ENCODE data around the gene CALHM1. TPM values are rescaled to one million over a fixed set of nuclear protein-coding genes. Genes with fewer than 3 reads are reported as not detected.
"Not testable (repeated sequence)": the region's sequence is repeated elsewhere in the genome, so short reads cannot be mapped to it uniquely, and the experiment has no call there.

CALHM1 gene
- polyA plus RNA-seq, 2 donors: not detected

- H3K27ac ChIP-seq (ENCODE audit: low read depth in 2 of 2, low read length in 1 of 2): no peak overlapping the region
- H3K4me1 ChIP-seq (ENCODE audit: control insufficient read depth in 2 of 2, insufficient read depth in 2 of 2, low read length in 1 of 2): no peaks in the 10 kb centered on the region
- H3K27me3 ChIP-seq (ENCODE audit: control insufficient read depth in 1 of 2, insufficient read depth in 2 of 2, low read length in 2 of 2): no peaks in the 10 kb centered on the region
- H3K4me3 ChIP-seq (ENCODE audit: low read depth in 1 of 2, low read length in 2 of 2): no peak overlapping the region
- peaks cover 21 to 61% of the 10 kb centered on the region in 2 donors for H3K36me3 ChIP-seq (ENCODE audit: control insufficient read depth in 2 of 2, insufficient read depth in 2 of 2, low read length in 1 of 2)
- no peaks in the 10 kb centered on the region for H3K9me3 ChIP-seq (ENCODE audit: control insufficient read depth in 2 of 2, insufficient read depth in 1 of 2, low read depth in 1 of 2, low read length in 1 of 2)
- WGBS, 2 donors: 96% methylated on average over 4 of the region's 4 CpGs
Observed at GRCh38 chr10:103419101-103419500, 39.6 kb downstream of the CALHM1 start.

- no peaks in the 10 kb centered on the region for H3K9me3 ChIP-seq (ENCODE audit: control insufficient read depth in 2 of 2, insufficient read depth in 1 of 2, low read depth in 1 of 2, low read length in 1 of 2)
- no peak overlapping the region for H3K4me3 ChIP-seq (ENCODE audit: low read depth in 1 of 2, low read length in 2 of 2)
- no peaks in the 10 kb centered on the region for H3K27me3 ChIP-seq (ENCODE audit: control insufficient read depth in 1 of 2, insufficient read depth in 2 of 2, low read length in 2 of 2)
- no peaks in the 10 kb centered on the region for H3K4me1 ChIP-seq (ENCODE audit: control insufficient read depth in 2 of 2, insufficient read depth in 2 of 2, low read length in 1 of 2)
- no peak overlapping the region for H3K27ac ChIP-seq (ENCODE audit: low read depth in 2 of 2, low read length in 1 of 2)
- 87 to 93% methylated on average over 5 of the region's 5 CpGs for WGBS, 2 donors
- H3K36me3 ChIP-seq (ENCODE audit: control insufficient read depth in 2 of 2, insufficient read depth in 2 of 2, low read length in 1 of 2): peaks cover 27 to 59% of the 10 kb centered on the region in 2 donors
Observed at GRCh38 chr10:103417601-103418000, 41.1 kb downstream of the CALHM1 start.

GRCh38 chr10:103417148-103417469 is 41.6 kb downstream of the CALHM1 start:
- H3K27me3 ChIP-seq (ENCODE audit: control insufficient read depth in 1 of 2, insufficient read depth in 2 of 2, low read length in 2 of 2); H3K27ac ChIP-seq (ENCODE audit: low read depth in 2 of 2, low read length in 1 of 2); H3K9me3 ChIP-seq (ENCODE audit: control insufficient read depth in 2 of 2, insufficient read depth in 1 of 2, low read depth in 1 of 2, low read length in 1 of 2); H3K4me3 ChIP-seq (ENCODE audit: low read depth in 1 of 2, low read length in 2 of 2); H3K4me1 ChIP-seq (ENCODE audit: control insufficient read depth in 2 of 2, insufficient read depth in 2 of 2, low read length in 1 of 2): not testable (repeated sequence)
- WGBS, 2 donors: 90 to 94% methylated on average over 5 of the region's 5 CpGs
- peaks cover 27 to 59% of the 10 kb centered on the region in 2 donors for H3K36me3 ChIP-seq (ENCODE audit: control insufficient read depth in 2 of 2, insufficient read depth in 2 of 2, low read length in 1 of 2)

GRCh38 chr10:103416436-103417147 is 42.1 kb downstream of the CALHM1 start:
- Histone ChIP-seq H3K9me3 (ENCODE audit: control insufficient read depth in 2 of 2, insufficient read depth in 1 of 2, low read depth in 1 of 2, low read length in 1 of 2) (no peaks in the 10 kb centered on the region), H3K4me3 (ENCODE audit: low read depth in 1 of 2, low read length in 2 of 2) (no peak overlapping the region), H3K27ac (ENCODE audit: low read depth in 2 of 2, low read length in 1 of 2) (no peak overlapping the region), H3K4me1 (ENCODE audit: control insufficient read depth in 2 of 2, insufficient read depth in 2 of 2, low read length in 1 of 2) (no peaks in the 10 kb centered on the region), H3K36me3 (ENCODE audit: control insufficient read depth in 2 of 2, insufficient read depth in 2 of 2, low read length in 1 of 2) (peaks cover 27 to 59% of the 10 kb centered on the region in 2 donors), H3K27me3 (ENCODE audit: control insufficient read depth in 1 of 2, insufficient read depth in 2 of 2, low read length in 2 of 2) (no peaks in the 10 kb centered on the region)
- WGBS, 2 donors: 44 to 52% methylated on average over 8 of the region's 8 CpGs

GRCh38 chr10:103415581-103415980 is 43.1 kb downstream of the CALHM1 start:
- peaks cover 27 to 57% of the 10 kb centered on the region in 2 donors for H3K36me3 ChIP-seq (ENCODE audit: control insufficient read depth in 2 of 2, insufficient read depth in 2 of 2, low read length in 1 of 2)
- WGBS, 2 donors: 78 to 79% methylated on average over 8 of the region's 8 CpGs
- no peak overlapping the region for H3K27ac ChIP-seq (ENCODE audit: low read depth in 2 of 2, low read length in 1 of 2)
- no peak overlapping the region for H3K4me3 ChIP-seq (ENCODE audit: low read depth in 1 of 2, low read length in 2 of 2)
- H3K27me3 ChIP-seq (ENCODE audit: control insufficient read depth in 1 of 2, insufficient read depth in 2 of 2, low read length in 2 of 2): no peaks in the 10 kb centered on the region
- no peaks in the 10 kb centered on the region for H3K4me1 ChIP-seq (ENCODE audit: control insufficient read depth in 2 of 2, insufficient read depth in 2 of 2, low read length in 1 of 2)
- no peaks in the 10 kb centered on the region for H3K9me3 ChIP-seq (ENCODE audit: control insufficient read depth in 2 of 2, insufficient read depth in 1 of 2, low read depth in 1 of 2, low read length in 1 of 2)

GRCh38 chr10:103413564-103413963 is 45.1 kb downstream of the CALHM1 start:
- no peaks in the 10 kb centered on the region for H3K9me3 ChIP-seq (ENCODE audit: control insufficient read depth in 2 of 2, insufficient read depth in 1 of 2, low read depth in 1 of 2, low read length in 1 of 2)
- WGBS, 2 donors: 81 to 90% methylated on average over 2 of the region's 2 CpGs
- H3K4me1 ChIP-seq (ENCODE audit: control insufficient read depth in 2 of 2, insufficient read depth in 2 of 2, low read length in 1 of 2): no peaks in the 10 kb centered on the region
- no peaks in the 10 kb centered on the region for H3K27me3 ChIP-seq (ENCODE audit: control insufficient read depth in 1 of 2, insufficient read depth in 2 of 2, low read length in 2 of 2)
- no peak overlapping the region for H3K4me3 ChIP-seq (ENCODE audit: low read depth in 1 of 2, low read length in 2 of 2)
- H3K27ac ChIP-seq (ENCODE audit: low read depth in 2 of 2, low read length in 1 of 2): no peak overlapping the region
- H3K36me3 ChIP-seq (ENCODE audit: control insufficient read depth in 2 of 2, insufficient read depth in 2 of 2, low read length in 1 of 2): peaks cover 22 to 44% of the 10 kb centered on the region in 2 donors

Other genes starting within 250 kb of the CALHM1 start
- under 1 TPM in 1 of 2 donors, not detected in 1; 0.02 TPM for gene RPEL1, start 213.0 kb downstream of the CALHM1 start, polyA plus RNA-seq
- under 1 TPM; 0.28 to 0.53 TPM for gene INA, start 181.8 kb downstream of the CALHM1 start, polyA plus RNA-seq
- gene PCGF6, start 107.8 kb downstream of the CALHM1 start, polyA plus RNA-seq: 1 to 10 TPM; 4.2 to 4.8 TPM
- gene TAF5, start 90.9 kb downstream of the CALHM1 start, polyA plus RNA-seq: 1 to 10 TPM; 1.3 to 1.6 TPM
- 100 to 1,000 TPM; 707 to 972 TPM for gene ATP5MK, start 62.4 kb downstream of the CALHM1 start, polyA plus RNA-seq
- gene PDCD11, start 62.3 kb downstream of the CALHM1 start, polyA plus RNA-seq: 10 to 100 TPM; 12.2 to 15.5 TPM
- 1 to 10 TPM; 5.3 to 9.7 TPM for gene CALHM2, start 6.5 kb downstream of the CALHM1 start, polyA plus RNA-seq
- gene CALHM3, start 20.3 kb upstream of the CALHM1 start, polyA plus RNA-seq: not detected
- under 1 TPM; 0.10 to 0.11 TPM for gene NEURL1, start 34.8 kb upstream of the CALHM1 start, polyA plus RNA-seq